ENCODE data around the gene USP1. TPM values are rescaled to one million over a fixed set of nuclear protein-coding genes. Genes with fewer than 3 reads are reported as not detected.

USP1 gene
- total and polyA plus RNA-seq, 10 of the 15 experiments (the other 5 are each of a cell fraction or from before 2014, with no cell fraction given): 25.6 to 77.9 (median 48.1) TPM

DNA sequence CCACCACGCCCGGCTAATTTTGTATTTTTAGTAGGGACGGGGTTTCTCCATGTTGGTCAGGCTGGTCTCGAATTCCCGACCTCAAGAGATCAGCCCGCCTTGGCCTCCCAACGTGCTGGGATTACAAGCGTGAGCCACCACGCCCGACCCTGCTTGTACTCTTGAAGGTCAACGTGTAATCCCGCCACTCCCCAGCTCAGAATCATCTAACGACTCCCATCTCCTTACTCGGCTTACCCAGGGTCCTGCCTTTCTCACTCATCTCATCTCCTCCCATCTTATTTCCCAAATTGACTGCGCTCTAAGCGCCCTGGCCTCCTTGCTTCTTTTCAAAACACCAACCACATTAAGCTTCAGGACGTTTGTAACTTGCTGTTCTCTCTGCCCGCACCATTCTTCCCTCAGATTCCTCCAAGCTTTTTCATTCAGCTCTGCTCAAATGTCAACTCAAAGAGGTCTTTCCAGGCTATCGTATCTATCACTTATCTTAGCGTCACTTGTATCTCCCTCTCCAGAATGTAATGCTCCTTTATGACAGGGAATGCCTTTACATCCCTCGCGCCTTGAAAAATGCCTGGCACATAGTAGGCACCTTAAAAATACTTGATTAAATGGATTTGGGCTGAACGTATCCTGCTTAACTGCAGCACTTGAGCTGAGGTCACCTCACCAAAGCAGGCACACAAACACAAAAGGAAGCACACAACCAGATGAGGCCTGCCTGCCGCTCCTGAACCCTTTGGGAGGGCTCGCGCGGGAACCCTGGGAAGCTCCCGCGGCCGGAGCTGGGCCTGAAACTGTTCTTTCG lies 1.4 kb upstream of the USP1 start (continued):
- no peak for TF ChIP-seq STAT3 (IDR thresholded peaks at IDR 0.05; ENCODE audit: low read depth, low read length)
- peak; percentile 45 to 52; a peak in 3 of 4 replicates for TF ChIP-seq IKZF2 (IDR thresholded peaks at IDR 0.05)
- TF ChIP-seq PAX5 (IDR thresholded peaks at IDR 0.05; ENCODE audit: borderline replicate concordance, low read depth, low read length): 0 out of 2 replicates have a peak, but pooled peaks have one; percentile 11

DNA sequence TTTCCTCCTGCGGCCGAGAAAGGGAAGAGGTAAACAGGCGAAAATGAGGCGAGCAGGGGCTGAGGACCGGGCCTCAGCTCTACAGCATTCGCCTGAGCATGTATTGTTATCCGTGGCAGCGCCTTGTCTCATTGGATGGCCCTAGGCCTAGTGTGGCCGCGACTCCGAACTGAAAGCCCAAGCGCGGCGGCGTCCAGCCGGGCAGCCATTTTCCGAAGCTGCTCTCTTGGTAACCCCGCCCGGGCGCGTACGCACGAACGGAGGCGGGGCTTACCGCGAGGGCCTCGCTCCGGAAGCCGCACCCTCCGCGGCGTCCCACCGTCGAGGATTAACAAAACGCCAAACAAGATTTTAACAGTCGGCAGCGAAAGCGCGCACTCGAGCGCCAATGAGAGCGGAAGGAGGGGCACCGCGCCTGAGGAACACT lies 797 bp upstream of the USP1 start:
- ChIA-PET POLR2A (interaction anchor here (0.9 to 1.5 kb wide), 4 partner anchors 12 to 310 kb away, joined by 3 to 4 read pairs (median 3); no protein-coding TSS in a partner anchor), SMC1A (ENCODE audit: uncharacterized antibody, unreplicated experiment) (interaction anchor here (0.7 to 1.5 kb wide), 7 partner anchors 9 to 310 kb away, joined by 3 to 6 read pairs (median 3); no protein-coding TSS in a partner anchor), RAD21 (ENCODE audit: unreplicated experiment) (interaction anchor here (0.6 to 1.8 kb wide), 5 partner anchors 20 to 711 kb away, joined by 3 to 8 read pairs (median 3); partner anchors contain the start of gene DOCK7), CTCF (interaction anchor here (1.3 to 3.0 kb wide), 2 partner anchors 11 to 311 kb away, joined by 4 to 13 read pairs; no protein-coding TSS in a partner anchor)
- H3K4me3 ChIP-seq: peak overlapping the region; percentile 74
- H3K27ac ChIP-seq (ENCODE audit: control insufficient read depth, insufficient read depth): peak overlapping the region; percentile 95
- no TSS peak for BruUV-seq (replicated peaks)
- DNase-seq (ENCODE audit: low read depth, low spot score) (no peak), ATAC-seq (peak; percentile 79; the same call in 2 of the 3 replicates), FAIRE-seq (peak; percentile 87)
- peak overlapping the region; percentile 89 for H3K9ac ChIP-seq (ENCODE audit: control insufficient read depth, insufficient read depth, low read length)
- no peaks in the 10 kb centered on the region for H3K36me3 ChIP-seq (ENCODE audit: control insufficient read depth in 2 of 2, insufficient read depth in 2 of 2, low read length in 1 of 2)
- no peaks in the 10 kb centered on the region for H4K20me1 ChIP-seq (ENCODE audit: control insufficient read depth, insufficient read depth)
- peaks cover 44% of the 10 kb centered on the region for H3K79me2 ChIP-seq (ENCODE audit: control insufficient read depth, insufficient read depth, low read length)
- intact Hi-C loops (cut with micrococcal nuclease; ENCODE audit: unreplicated experiment) (loop anchor here (2.0 to 5.0 kb wide), 4 partner anchors 186 to 351 kb away; partner anchors contain the start of gene DOCK7), in situ Hi-C loops (cut with MboI) (no loop called here)
- H3K9me3 ChIP-seq (replicated peaks; ENCODE audit: control insufficient read depth, insufficient read depth, low read length): no peaks in the 10 kb centered on the region; the same call in 2 of the 3 replicates
- H3K4me2 ChIP-seq (ENCODE audit: control insufficient read depth, insufficient read depth): peak overlapping the region; percentile 84
- H3K27me3 ChIP-seq (replicated peaks in 1 of 2; ENCODE audit: control insufficient read depth in 2 of 2, insufficient read depth in 2 of 2, low read length in 1 of 2): no peaks in the 10 kb centered on the region
- H3K4me1 ChIP-seq (ENCODE audit: control insufficient read depth, insufficient read depth, low read length): no peaks in the 10 kb centered on the region
- H2AFZ ChIP-seq (ENCODE audit: control insufficient read depth, low read depth, low read length): peak overlapping the region; percentile 74
- under 1% methylated on average over 45 of the region's 45 CpGs for WGBS (ENCODE audit: insufficient coverage, insufficient replicate concordance, low lambda C conversion rate, missing lambda C conversion rate)
- peak; percentile 28 for TF ChIP-seq SMAD1 (IDR thresholded peaks at IDR 0.05; ENCODE audit: low read depth, partially characterized antibody)
- TF ChIP-seq, protein P1, sequence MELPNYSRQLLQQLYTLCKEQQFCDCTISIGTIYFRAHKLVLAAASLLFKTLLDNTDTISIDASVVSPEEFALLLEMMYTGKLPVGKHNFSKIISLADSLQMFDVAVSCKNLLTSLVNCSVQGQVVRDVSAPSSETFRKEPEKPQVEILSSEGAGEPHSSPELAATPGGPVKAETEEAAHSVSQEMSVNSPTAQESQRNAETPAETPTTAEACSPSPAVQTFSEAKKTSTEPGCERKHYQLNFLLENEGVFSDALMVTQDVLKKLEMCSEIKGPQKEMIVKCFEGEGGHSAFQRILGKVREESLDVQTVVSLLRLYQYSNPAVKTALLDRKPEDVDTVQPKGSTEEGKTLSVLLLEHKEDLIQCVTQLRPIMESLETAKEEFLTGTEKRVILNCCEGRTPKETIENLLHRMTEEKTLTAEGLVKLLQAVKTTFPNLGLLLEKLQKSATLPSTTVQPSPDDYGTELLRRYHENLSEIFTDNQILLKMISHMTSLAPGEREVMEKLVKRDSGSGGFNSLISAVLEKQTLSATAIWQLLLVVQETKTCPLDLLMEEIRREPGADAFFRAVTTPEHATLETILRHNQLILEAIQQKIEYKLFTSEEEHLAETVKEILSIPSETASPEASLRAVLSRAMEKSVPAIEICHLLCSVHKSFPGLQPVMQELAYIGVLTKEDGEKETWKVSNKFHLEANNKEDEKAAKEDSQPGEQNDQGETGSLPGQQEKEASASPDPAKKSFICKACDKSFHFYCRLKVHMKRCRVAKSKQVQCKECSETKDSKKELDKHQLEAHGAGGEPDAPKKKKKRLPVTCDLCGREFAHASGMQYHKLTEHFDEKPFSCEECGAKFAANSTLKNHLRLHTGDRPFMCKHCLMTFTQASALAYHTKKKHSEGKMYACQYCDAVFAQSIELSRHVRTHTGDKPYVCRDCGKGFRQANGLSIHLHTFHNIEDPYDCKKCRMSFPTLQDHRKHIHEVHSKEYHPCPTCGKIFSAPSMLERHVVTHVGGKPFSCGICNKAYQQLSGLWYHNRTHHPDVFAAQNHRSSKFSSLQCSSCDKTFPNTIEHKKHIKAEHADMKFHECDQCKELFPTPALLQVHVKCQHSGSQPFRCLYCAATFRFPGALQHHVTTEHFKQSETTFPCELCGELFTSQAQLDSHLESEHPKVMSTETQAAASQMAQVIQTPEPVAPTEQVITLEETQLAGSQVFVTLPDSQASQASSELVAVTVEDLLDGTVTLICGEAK (IDR thresholded peaks at IDR 0.05; ENCODE audit: borderline replicate concordance): no peak; the same call in 1 of the 2 replicates
- no peak for TF ChIP-seq MTA3 (IDR thresholded peaks at IDR 0.05; ENCODE audit: borderline replicate concordance, low read length)
- TF ChIP-seq, protein P2, sequence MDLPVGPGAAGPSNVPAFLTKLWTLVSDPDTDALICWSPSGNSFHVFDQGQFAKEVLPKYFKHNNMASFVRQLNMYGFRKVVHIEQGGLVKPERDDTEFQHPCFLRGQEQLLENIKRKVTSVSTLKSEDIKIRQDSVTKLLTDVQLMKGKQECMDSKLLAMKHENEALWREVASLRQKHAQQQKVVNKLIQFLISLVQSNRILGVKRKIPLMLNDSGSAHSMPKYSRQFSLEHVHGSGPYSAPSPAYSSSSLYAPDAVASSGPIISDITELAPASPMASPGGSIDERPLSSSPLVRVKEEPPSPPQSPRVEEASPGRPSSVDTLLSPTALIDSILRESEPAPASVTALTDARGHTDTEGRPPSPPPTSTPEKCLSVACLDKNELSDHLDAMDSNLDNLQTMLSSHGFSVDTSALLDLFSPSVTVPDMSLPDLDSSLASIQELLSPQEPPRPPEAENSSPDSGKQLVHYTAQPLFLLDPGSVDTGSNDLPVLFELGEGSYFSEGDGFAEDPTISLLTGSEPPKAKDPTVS (IDR thresholded peaks at IDR 0.05; ENCODE audit: low read depth, low read length): no peak
- TF ChIP-seq SPI1 (IDR thresholded peaks at IDR 0.05; ENCODE audit: borderline replicate concordance, insufficient read depth, low read depth, low read length): peak; percentile 27
- TF ChIP-seq RAD51 (IDR thresholded peaks at IDR 0.05): no peak
- no peak for TF ChIP-seq SIX5 (IDR thresholded peaks at IDR 0.05; ENCODE audit: low read depth, low read length, severe bottlenecking)
- peak; percentile 23; the same call in 1 of the 2 replicates for TF ChIP-seq GATAD2B (conservative IDR thresholded peaks at IDR 0.05; ENCODE audit: low read depth)
- TF ChIP-seq POLR2A (IDR thresholded peaks at IDR 0.05; ENCODE audit: low read depth, low read length): peak; percentile 97
- TF ChIP-seq, protein P3, sequence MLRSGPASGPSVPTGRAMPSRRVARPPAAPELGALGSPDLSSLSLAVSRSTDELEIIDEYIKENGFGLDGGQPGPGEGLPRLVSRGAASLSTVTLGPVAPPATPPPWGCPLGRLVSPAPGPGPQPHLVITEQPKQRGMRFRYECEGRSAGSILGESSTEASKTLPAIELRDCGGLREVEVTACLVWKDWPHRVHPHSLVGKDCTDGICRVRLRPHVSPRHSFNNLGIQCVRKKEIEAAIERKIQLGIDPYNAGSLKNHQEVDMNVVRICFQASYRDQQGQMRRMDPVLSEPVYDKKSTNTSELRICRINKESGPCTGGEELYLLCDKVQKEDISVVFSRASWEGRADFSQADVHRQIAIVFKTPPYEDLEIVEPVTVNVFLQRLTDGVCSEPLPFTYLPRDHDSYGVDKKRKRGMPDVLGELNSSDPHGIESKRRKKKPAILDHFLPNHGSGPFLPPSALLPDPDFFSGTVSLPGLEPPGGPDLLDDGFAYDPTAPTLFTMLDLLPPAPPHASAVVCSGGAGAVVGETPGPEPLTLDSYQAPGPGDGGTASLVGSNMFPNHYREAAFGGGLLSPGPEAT (IDR thresholded peaks at IDR 0.05; ENCODE audit: low read depth): peak; percentile 79
- no peak for TF ChIP-seq TCF7 (IDR thresholded peaks at IDR 0.05; ENCODE audit: borderline replicate concordance)
